ENCODE data around the gene ST6GAL1.

- TF ChIP-seq CTCF (IDR thresholded peaks at IDR 0.05) (no peak), POLR2A (IDR thresholded peaks at IDR 0.05) (no peak)
Observed at GRCh38 chr3:186997473-186997939, 67.2 kb downstream of the ST6GAL1 start.
